H1 (cell line): Measurements from ENCODE around the gene FJX1. TPM values are rescaled to one million over a fixed set of nuclear protein-coding genes. Genes with fewer than 3 reads are reported as not detected.

ENCODE experiments used
- CTCF ChIA-PET: fragments of 300-600 bp; sonication (Branson Sonifier 250); formaldehyde crosslinking; loops from one replicate; lab custom pipeline; 2021; ENCODE audit not compliant: partially characterized antibody; lab: Charles Lee
- POLR2A ChIA-PET: fragments of 300-600 bp; sonication (Branson Sonifier 250); formaldehyde crosslinking; loops from one replicate; lab custom pipeline; 2021; ENCODE audit warnings: inconsistent platforms; ENCODE audit not compliant: partially characterized antibody; lab: Charles Lee
- DNase-seq, 2 experiments: peaks; one replicate each; pipeline versions ENCODE4 v3.0.0 to v3.0.0-alpha.2; 2010 to 2022; ENCODE audit warnings: low spot score in 2 of 2, low read depth in 1 of 2, mixed read lengths in 1 of 2
- FAIRE-seq: peaks from 2 replicates; lab custom pipeline; 2011; peaks lifted over from hg19 to GRCh38; lab: Jason Lieb, UNC
- H2AFZ ChIP-seq: 2 replicates; pipeline ENCODE4 v1.8.1; 2012; ENCODE audit warnings: low read length, inconsistent platforms
- H2AK5ac ChIP-seq: 2 replicates; pipeline ENCODE4 v1.6.1; 2013; ENCODE audit warnings: low read depth, low read length
- H2BK120ac ChIP-seq: replicated peaks from 2 replicates; pipeline ENCODE3; 2013; ENCODE audit warnings: low read depth, low read length, inconsistent platforms
- H2BK12ac ChIP-seq: 2 replicates; pipeline ENCODE4 v1.6.1; 2013; ENCODE audit warnings: low read depth, low read length
- H2BK15ac ChIP-seq: 2 replicates; pipeline ENCODE4 v1.6.1; 2013; ENCODE audit warnings: low read length
- H2BK20ac ChIP-seq: 2 replicates; pipeline ENCODE4 v1.6.1; 2013; ENCODE audit warnings: low read length
- H2BK5ac ChIP-seq: 2 replicates; pipeline ENCODE4 v1.6.1; 2013; ENCODE audit warnings: low read depth, low read length
- H3K14ac ChIP-seq: 2 replicates; pipeline ENCODE4 v1.6.1; 2013; ENCODE audit warnings: inconsistent platforms; ENCODE audit not compliant: insufficient read length
- H3K18ac ChIP-seq: 2 replicates; pipeline ENCODE4 v1.6.1; 2013; ENCODE audit warnings: low read length; ENCODE audit errors: extremely low read depth
- H3K23ac ChIP-seq: 2 replicates; pipeline ENCODE4 v1.6.1; 2013; ENCODE audit warnings: inconsistent platforms; ENCODE audit not compliant: insufficient read length
- H3K23me2 ChIP-seq: 2 replicates; pipeline ENCODE4 v1.6.1; 2013; ENCODE audit warnings: low read depth, low read length
- H3K27ac ChIP-seq: 2 replicates; pipeline ENCODE4 v1.6.1; 2011; ENCODE audit warnings: low read depth, low read length, inconsistent platforms
- H3K27me3 ChIP-seq, 4 experiments: replicated peaks in 1 of 4; 1 replicate in 1 of 4; 2 replicates in 3 of 4; pipeline versions ENCODE4 v1.6.1 to v1.8.1; 2011 to 2013; ENCODE audit warnings: low read length in 3 of 4, mild to moderate bottlenecking in 3 of 4, inconsistent platforms in 2 of 4, mixed read lengths in 2 of 4, moderate library complexity in 1 of 4; ENCODE audit not compliant: control insufficient read depth in 3 of 4, insufficient read depth in 3 of 4; ENCODE audit errors: extremely low read depth in 1 of 4
- H3K36me3 ChIP-seq, 4 experiments: 2 replicates each; pipeline versions ENCODE4 v1.6.1 to v1.8.1; 2011 to 2013; ENCODE audit warnings: mild to moderate bottlenecking in 4 of 4, low read length in 3 of 4, moderate library complexity in 2 of 4, control low read depth in 1 of 4, inconsistent platforms in 1 of 4; ENCODE audit not compliant: insufficient read depth in 4 of 4, control insufficient read depth in 2 of 4
- H3K4ac ChIP-seq: replicated peaks from 2 replicates; pipeline ENCODE3; 2013; ENCODE audit warnings: low read length, low read depth, mixed read lengths, inconsistent platforms; ENCODE audit not compliant: insufficient read length
- H3K4me1 ChIP-seq, 4 experiments: replicated peaks in 1 of 4; 1 replicate in 1 of 4; 2 replicates in 3 of 4; pipeline versions ENCODE4 v1.6.1 to v1.8.1; 2011 to 2013; ENCODE audit warnings: low read length in 3 of 4, inconsistent platforms in 2 of 4, mixed read lengths in 1 of 4; ENCODE audit not compliant: insufficient read depth in 4 of 4, control insufficient read depth in 3 of 4
- H3K4me2 ChIP-seq, 2 experiments: 2 replicates each; pipeline versions ENCODE4 v1.6.1 to v1.8.1; 2011 to 2013; ENCODE audit warnings: low read depth in 2 of 2, low read length in 2 of 2, control low read depth in 1 of 2, inconsistent platforms in 1 of 2, mild to moderate bottlenecking in 1 of 2; ENCODE audit not compliant: insufficient read depth in 1 of 2
- H3K4me3 ChIP-seq, 4 experiments: fragments of 200-600, 300-600 bp in 1 of 4; sonication (generic), shearing (Covaris generic), sonication (Bioruptor Twin) in 1 of 4; 2 replicates each; pipeline versions ENCODE4 v1.5.1 to v1.8.1; 2011 to 2016; ENCODE audit warnings: low read length in 4 of 4, low read depth in 3 of 4, control low read depth in 2 of 4, inconsistent platforms in 2 of 4, mild to moderate bottlenecking in 2 of 4, mixed read lengths in 1 of 4, moderate library complexity in 1 of 4; ENCODE audit not compliant: insufficient read depth in 2 of 4; ENCODE audit errors: extremely low read depth in 1 of 4
- H3K56ac ChIP-seq: replicated peaks from 2 replicates; pipeline ENCODE3; 2013; ENCODE audit warnings: low read depth, mild to moderate bottlenecking, mixed read lengths, low read length, inconsistent platforms; ENCODE audit not compliant: insufficient read length
- H3K79me1 ChIP-seq: 2 replicates; pipeline ENCODE4 v1.6.1; 2013; ENCODE audit warnings: low read depth, low read length, control low read depth
- H3K79me2 ChIP-seq, 2 experiments: 2 replicates each; pipeline versions ENCODE4 v1.6.1 to v1.8.1; 2012 to 2013; ENCODE audit warnings: low read length in 2 of 2, mild to moderate bottlenecking in 2 of 2, inconsistent platforms in 1 of 2; ENCODE audit not compliant: insufficient read depth in 2 of 2, control insufficient read depth in 1 of 2
- H3K9ac ChIP-seq, 4 experiments: replicated peaks in 1 of 4; 1 replicate in 1 of 4; 2 replicates in 3 of 4; pipeline versions ENCODE4 v1.6.1 to v1.8.1; 2011 to 2013; ENCODE audit warnings: low read depth in 3 of 4, low read length in 3 of 4, control low read depth in 2 of 4, mild to moderate bottlenecking in 2 of 4, moderate library complexity in 2 of 4, inconsistent platforms in 1 of 4; ENCODE audit errors: extremely low read depth in 1 of 4
- H3K9me3 ChIP-seq, 2 experiments: 2 replicates each; pipeline versions ENCODE4 v1.6.1 to v1.8.1; 2012 to 2013; ENCODE audit warnings: mild to moderate bottlenecking in 2 of 2, moderate library complexity in 2 of 2, control low read depth in 1 of 2, inconsistent platforms in 1 of 2, low read depth in 1 of 2, low read length in 1 of 2, mixed read lengths in 1 of 2; ENCODE audit not compliant: insufficient read depth in 2 of 2
- H4K20me1 ChIP-seq, 2 experiments: replicated peaks in 1 of 2; 2 replicates each; pipeline versions ENCODE3 to v1.8.1; 2011 to 2013; ENCODE audit warnings: inconsistent platforms in 2 of 2, low read length in 2 of 2, mild to moderate bottlenecking in 1 of 2; ENCODE audit not compliant: insufficient read depth in 2 of 2, control insufficient read depth in 1 of 2
- H4K5ac ChIP-seq: 2 replicates; pipeline ENCODE4 v1.6.1; 2013; ENCODE audit warnings: low read length, low read depth, mixed read lengths, inconsistent platforms; ENCODE audit not compliant: insufficient read length
- H4K8ac ChIP-seq: 2 replicates; pipeline ENCODE4 v1.8.0; 2013; ENCODE audit warnings: mild to moderate bottlenecking, moderate library complexity, low read length, inconsistent platforms; ENCODE audit not compliant: insufficient read depth; ENCODE audit errors: extremely low read depth
- H4K91ac ChIP-seq: replicated peaks from 2 replicates; pipeline ENCODE3; 2013; ENCODE audit warnings: low read length, mixed read lengths, inconsistent platforms; ENCODE audit not compliant: insufficient read length
- ASH2L ChIP-seq: fragments of 200-600, 300-600 bp; sonication (generic); IDR thresholded peaks from one replicate; pipeline ENCODE4 v1.7.1; 2017; ENCODE audit warnings: low read length
- BACH1 ChIP-seq: IDR thresholded peaks from 2 replicates; pipeline ENCODE4 v1.6.1; 2012; ENCODE audit warnings: low read length, improper control_type of control experiment
- BCL11A ChIP-seq, 2 experiments: IDR thresholded peaks; one replicate each; pipeline ENCODE4 v1.6.1; 2011; ENCODE audit warnings: low read depth in 2 of 2, low read length in 2 of 2, mild to moderate bottlenecking in 2 of 2
- BRCA1 ChIP-seq: IDR thresholded peaks from 2 replicates; pipeline ENCODE4 v1.6.1; 2012; ENCODE audit warnings: low read depth, low read length, improper control_type of control experiment
- EP300 ChIP-seq, 2 experiments: IDR thresholded peaks; 1 replicate in 1 of 2; 2 replicates in 1 of 2; pipeline ENCODE4 v1.6.1; 2011 to 2012; ENCODE audit warnings: low read depth in 2 of 2, low read length in 2 of 2, mild to moderate bottlenecking in 2 of 2, borderline replicate concordance in 1 of 2, inconsistent platforms in 1 of 2, moderate library complexity in 1 of 2
- GTF2F1 ChIP-seq: IDR thresholded peaks from 2 replicates; pipeline ENCODE4 v1.6.1; 2012; ENCODE audit warnings: low read depth, low read length, improper control_type of control experiment, borderline replicate concordance
- HDAC2 ChIP-seq, 2 experiments: fragments of 300-600 bp in 1 of 2; sonication (generic) in 1 of 2; IDR thresholded peaks; 2 replicates each; pipeline ENCODE4 v1.6.1; 2011 to 2012; ENCODE audit warnings: low read depth in 2 of 2, low read length in 2 of 2, mild to moderate bottlenecking in 2 of 2, moderate library complexity in 2 of 2, borderline replicate concordance in 1 of 2, inconsistent platforms in 1 of 2
- JUN ChIP-seq: IDR thresholded peaks from 2 replicates; pipeline ENCODE4 v1.6.1; 2011; ENCODE audit warnings: low read depth, mild to moderate bottlenecking, improper control_type of control experiment, low read length
- KDM4A ChIP-seq: IDR thresholded peaks from one replicate; pipeline ENCODE4 v1.7.1; 2012; ENCODE audit warnings: low read depth, mild to moderate bottlenecking, moderate library complexity, low read length, inconsistent platforms; ENCODE audit not compliant: severe bottlenecking
- NRF1 ChIP-seq: IDR thresholded peaks from 2 replicates; pipeline ENCODE4 v1.6.1; 2011; ENCODE audit warnings: mild to moderate bottlenecking, low read depth, low read length, improper control_type of control experiment
- PHF8 ChIP-seq: fragments of 200-600 bp; sonication (generic); conservative IDR thresholded peaks from 2 replicates; pipeline ENCODE4 v1.7.1; 2012; ENCODE audit warnings: low read depth, mild to moderate bottlenecking, inconsistent platforms, low read length, moderate library complexity
- POLR2AphosphoS5 ChIP-seq: IDR thresholded peaks from 2 replicates; pipeline ENCODE4 v1.6.1; 2011; ENCODE audit warnings: low read depth, low read length
- RFX5 ChIP-seq: IDR thresholded peaks from 2 replicates; pipeline ENCODE4 v1.6.1; 2011; ENCODE audit warnings: low read depth, low read length, improper control_type of control experiment, borderline replicate concordance
- SIX5 ChIP-seq: IDR thresholded peaks from 2 replicates; pipeline ENCODE4 v1.6.1; 2011; ENCODE audit warnings: mild to moderate bottlenecking, low read depth, low read length
- SP4 ChIP-seq: IDR thresholded peaks from 2 replicates; pipeline ENCODE4 v1.6.1; 2012; ENCODE audit warnings: low read length, inconsistent platforms
- WGBS, 2 experiments: shearing (Covaris generic) in 1 of 2; methylation state at CpG; one replicate each; pipeline versions ENCODE4 v1.1.6 to v1.1.7; 2013 to 2015; ENCODE audit warnings: low lambda C conversion rate in 2 of 2, mixed read lengths in 2 of 2, inconsistent platforms in 1 of 2, low coverage in 1 of 2, missing lambda C conversion rate in 1 of 2; ENCODE audit not compliant: insufficient replicate concordance in 2 of 2, insufficient coverage in 1 of 2, insufficient read length in 1 of 2; ENCODE audit errors: extremely low coverage in 1 of 2, missing lambda C conversion rate in 1 of 2; 5-methylcytosine and 5-hydroxymethylcytosine counted together
- polyA plus RNA-seq, 7 experiments: library from polyadenylated mRNA; depleted of rRNA in 3 of 7; stranded (reverse) in 5 of 7; unstranded in 2 of 7; fragments of >200 nt in 5 of 7; fragments of 200-250 nt in 2 of 7; gene quantifications; 1 replicate in 5 of 7; 2 replicates in 1 of 7; 4 replicates in 1 of 7; pipeline versions ENCODE4 v1.2.1 to v1.2.3, GENCODE V29; 2011 to 2013; ENCODE audit warnings: missing spikeins in 2 of 7, mixed read lengths in 2 of 7
- total RNA-seq: library from RNA; stranded (reverse); fragmentation: NEBNext Ultra II Directional; extraction: Animal tissue kit (Norgen Biotek cat#: 25700); gene quantifications from 2 replicates; pipeline ENCODE4 v1.2.1, GENCODE V29; 2021

The FJX1 gene
- total and polyA plus RNA-seq, 2 of the 8 experiments (the other 6 are each of a cell fraction or from before 2014, with no cell fraction given): 6.3 to 13.3 TPM

DNA sequence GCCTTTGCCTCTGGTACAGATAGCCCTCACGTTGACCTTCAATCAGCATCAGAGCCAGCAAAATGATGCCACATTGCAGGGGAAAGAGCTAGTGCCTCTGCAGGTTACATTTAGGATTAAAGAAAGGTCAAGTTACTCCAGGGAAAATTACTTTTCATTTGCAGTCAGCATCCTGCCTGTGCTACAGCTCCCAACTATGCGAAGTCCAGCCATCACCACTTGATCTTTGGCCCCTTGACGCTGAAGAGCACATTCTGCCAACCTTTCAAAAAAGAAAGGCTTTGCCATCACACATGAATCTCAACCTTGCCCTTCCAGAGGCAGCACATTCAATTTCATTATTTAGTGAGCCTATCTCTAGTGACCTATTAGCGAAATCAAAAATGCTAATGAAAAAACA lies 11.3 kb downstream of the FJX1 start:
- no peak overlapping the region for H2BK5ac ChIP-seq
- no peak overlapping the region for H3K9ac ChIP-seq
- no peak overlapping the region for H3K23ac ChIP-seq
- no peak overlapping the region for H3K4me2 ChIP-seq
- no peak for FAIRE-seq
- no peak overlapping the region for H4K5ac ChIP-seq
- no peak overlapping the region for H3K56ac ChIP-seq
- no peaks in the 10 kb centered on the region for H3K79me1 ChIP-seq
- H3K14ac ChIP-seq: no peak overlapping the region
- no peak overlapping the region for H3K18ac ChIP-seq
- H2BK12ac ChIP-seq: no peak overlapping the region
- H4K20me1 ChIP-seq: no peaks in the 10 kb centered on the region
- no peaks in the 10 kb centered on the region for H3K23me2 ChIP-seq
- no peak overlapping the region for H2BK20ac ChIP-seq
- H3K4me1 ChIP-seq: no peaks in the 10 kb centered on the region
- H2BK15ac ChIP-seq: no peak overlapping the region
- no peak overlapping the region for H3K27ac ChIP-seq
- H3K4me3 ChIP-seq: no peak overlapping the region
- TF ChIP-seq PHF8 (no peak), POLR2AphosphoS5 (no peak), NRF1 (no peak), KDM4A (no peak), EP300 (IDR thresholded peaks at IDR 0.05; ENCODE audit: borderline replicate concordance in 1 of 2, low read depth in 2 of 2, low read length in 2 of 2) (no peak), RFX5 (no peak), BCL11A (IDR thresholded peaks at IDR 0.05; ENCODE audit: low read depth in 2 of 2, low read length in 2 of 2) (no peak), GTF2F1 (no peak), SP4 (no peak), HDAC2 (IDR thresholded peaks at IDR 0.05; ENCODE audit: borderline replicate concordance in 1 of 2, low read depth in 2 of 2, low read length in 2 of 2) (no peak), BRCA1 (no peak), BACH1 (no peak), ASH2L (no peak), JUN (no peak), SIX5 (no peak)
- no peak overlapping the region for H2AK5ac ChIP-seq
- H3K36me3 ChIP-seq: no peaks in the 10 kb centered on the region
- ChIA-PET CTCF (interaction anchor here (0.7 to 1.7 kb wide), 3 partner anchors 192 to 323 kb away, joined by 3 to 6 read pairs (median 3); no protein-coding TSS in a partner anchor), POLR2A (interaction anchor here (1.7 kb wide), 1 partner anchor 10 kb away, joined by 4 read pairs; no protein-coding TSS in a partner anchor)
- H3K27me3 ChIP-seq: no peaks in the 10 kb centered on the region
- no peak for DNase-seq
- H3K4ac ChIP-seq: no peak overlapping the region
- no peak overlapping the region for H4K91ac ChIP-seq
- WGBS, 2 experiments: 86% methylated on average over 4 of the region's 4 CpGs; no CpG with 5 or more reads in 1 of the 2 experiments
- H2BK120ac ChIP-seq: no peak overlapping the region
- H2AFZ ChIP-seq: no peak overlapping the region
- H4K8ac ChIP-seq: no peak overlapping the region
- no peaks in the 10 kb centered on the region for H3K79me2 ChIP-seq
- no peaks in the 10 kb centered on the region for H3K9me3 ChIP-seq
